ENCODE results near the gene AGPAT4.

AGPAT4 gene

GRCh38 chr6:161110028-161110779 is 163.7 kb downstream of the AGPAT4 start:
- DNase-seq (ENCODE audit: low spot score): no peak

DNA sequence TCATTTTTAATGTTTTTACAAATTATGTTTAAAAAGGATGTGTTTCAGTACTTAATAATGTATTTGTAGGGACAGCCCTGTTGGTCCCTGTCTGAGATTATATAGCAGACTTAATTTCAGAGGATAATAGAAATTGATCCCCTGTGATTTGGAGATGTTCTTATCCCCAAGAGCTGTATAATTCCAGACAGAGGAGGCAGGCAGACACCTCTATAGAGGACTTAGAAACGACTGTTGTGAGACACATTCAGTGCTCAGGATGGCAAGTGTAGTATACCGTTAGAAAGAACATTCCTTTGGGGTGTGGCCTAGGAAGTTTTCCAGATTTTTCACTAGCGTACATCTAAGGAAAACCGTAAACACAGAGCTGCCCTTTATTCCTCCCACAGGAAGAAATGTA is 164.5 kb downstream of the AGPAT4 start:
- DNase-seq (ENCODE audit: low spot score): no peak

DNA sequence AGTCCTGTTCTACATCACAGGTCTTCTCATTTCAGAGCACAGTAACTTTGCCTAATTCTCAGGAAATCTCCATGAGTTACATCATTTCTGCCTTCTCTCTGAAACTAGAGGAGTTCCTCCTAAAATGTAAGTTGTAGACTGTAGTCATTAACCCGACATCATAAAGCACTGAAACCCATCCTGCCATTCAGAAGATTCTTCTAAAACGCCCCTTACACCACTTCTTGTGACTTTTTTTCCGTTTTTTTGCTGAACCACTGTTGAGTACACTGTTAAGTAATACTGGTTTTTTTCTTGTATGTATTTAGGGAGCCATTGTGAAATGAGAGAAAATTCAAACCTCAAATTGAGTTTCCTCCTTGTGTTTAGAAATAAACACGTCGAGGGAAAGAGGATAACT is 164.9 kb downstream of the AGPAT4 start:
- DNase-seq (ENCODE audit: low spot score): no peak

DNA sequence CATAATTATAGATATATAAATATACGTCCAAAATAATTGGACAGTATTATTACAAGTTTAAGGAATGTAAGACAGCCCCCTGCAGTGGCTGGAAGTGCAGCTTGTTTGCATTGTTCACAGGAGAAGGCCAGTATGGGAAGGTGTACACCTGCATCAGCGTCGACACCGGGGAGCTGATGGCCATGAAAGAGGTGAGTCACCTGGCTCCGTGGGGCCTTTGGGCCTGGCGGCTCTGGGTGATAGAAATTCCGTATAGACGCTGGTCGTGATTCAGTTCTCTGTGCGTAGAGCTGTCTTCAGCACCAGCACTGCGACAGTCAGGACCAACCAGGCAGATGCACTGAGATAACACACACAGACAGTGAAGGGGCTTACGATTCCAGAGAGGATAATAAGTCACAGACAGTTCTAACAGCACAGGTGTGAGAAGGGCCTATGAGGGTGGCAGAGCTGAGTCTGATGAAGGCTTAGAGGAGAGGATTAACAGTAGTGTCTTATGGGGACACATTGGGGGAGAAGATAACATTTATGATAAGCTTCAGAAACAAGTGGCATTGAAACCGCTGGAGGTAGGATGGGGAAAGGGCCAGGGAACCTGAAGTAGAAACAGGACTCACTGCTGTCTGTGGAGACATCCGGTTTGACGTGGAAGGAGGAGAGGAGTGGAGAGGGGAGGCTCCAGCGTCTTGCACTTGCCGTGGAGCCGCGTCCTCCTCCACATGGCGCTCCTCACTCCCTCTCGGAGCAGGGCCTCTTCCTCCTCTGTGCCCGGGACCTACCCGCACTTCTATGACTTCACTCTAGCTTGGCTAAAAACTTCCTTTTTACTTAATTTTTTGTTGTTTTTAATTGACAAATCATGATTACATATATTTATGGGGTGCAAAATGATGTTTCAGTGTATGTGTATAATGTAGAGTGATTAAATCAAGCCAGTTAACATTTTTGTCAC is 165.8 kb downstream of the AGPAT4 start:
- DNase-seq (ENCODE audit: low spot score): no peak

- no peak for DNase-seq (ENCODE audit: low spot score)
These were observed 168.5 kb downstream of the AGPAT4 start for GRCh38 chr6:161105408-161105807.

- no peak for DNase-seq (ENCODE audit: low spot score)
These were observed 168.9 kb downstream of the AGPAT4 start for GRCh38 chr6:161104966-161105365.

DNA sequence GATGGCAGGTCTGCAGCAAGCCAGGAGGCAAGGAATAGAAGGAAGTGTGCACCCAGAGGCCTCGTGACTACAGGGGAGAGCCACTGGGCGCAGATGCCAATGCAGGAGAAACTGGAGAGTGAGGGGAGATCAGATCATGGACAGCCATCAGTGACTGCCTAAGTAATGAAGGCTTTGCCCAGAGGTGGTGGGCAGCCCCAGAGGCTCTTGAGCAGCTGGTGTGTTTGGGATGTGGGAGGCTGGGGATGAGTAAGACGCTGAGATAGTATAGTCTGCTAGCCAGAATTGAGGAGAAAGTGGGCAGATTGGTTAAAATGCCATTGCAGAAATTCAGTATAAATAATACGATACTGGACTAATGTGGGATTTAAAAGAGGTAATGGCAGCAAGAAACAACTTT is 170.4 kb downstream of the AGPAT4 start:
- no peak for DNase-seq (ENCODE audit: low spot score)

GRCh38 chr6:161101517-161101916 is 172.3 kb downstream of the AGPAT4 start:
- DNase-seq (ENCODE audit: low spot score): peak; percentile 30

- DNase-seq (ENCODE audit: low spot score): peak; percentile 18
These were observed 173.8 kb downstream of the AGPAT4 start for GRCh38 chr6:161100072-161100471.

- no peak for DNase-seq (ENCODE audit: low spot score)
These were observed 177.9 kb downstream of the AGPAT4 start for GRCh38 chr6:161095916-161096315.

GRCh38 chr6:161094955-161095354 is 178.9 kb downstream of the AGPAT4 start:
- DNase-seq (ENCODE audit: low spot score): no peak

DNA sequence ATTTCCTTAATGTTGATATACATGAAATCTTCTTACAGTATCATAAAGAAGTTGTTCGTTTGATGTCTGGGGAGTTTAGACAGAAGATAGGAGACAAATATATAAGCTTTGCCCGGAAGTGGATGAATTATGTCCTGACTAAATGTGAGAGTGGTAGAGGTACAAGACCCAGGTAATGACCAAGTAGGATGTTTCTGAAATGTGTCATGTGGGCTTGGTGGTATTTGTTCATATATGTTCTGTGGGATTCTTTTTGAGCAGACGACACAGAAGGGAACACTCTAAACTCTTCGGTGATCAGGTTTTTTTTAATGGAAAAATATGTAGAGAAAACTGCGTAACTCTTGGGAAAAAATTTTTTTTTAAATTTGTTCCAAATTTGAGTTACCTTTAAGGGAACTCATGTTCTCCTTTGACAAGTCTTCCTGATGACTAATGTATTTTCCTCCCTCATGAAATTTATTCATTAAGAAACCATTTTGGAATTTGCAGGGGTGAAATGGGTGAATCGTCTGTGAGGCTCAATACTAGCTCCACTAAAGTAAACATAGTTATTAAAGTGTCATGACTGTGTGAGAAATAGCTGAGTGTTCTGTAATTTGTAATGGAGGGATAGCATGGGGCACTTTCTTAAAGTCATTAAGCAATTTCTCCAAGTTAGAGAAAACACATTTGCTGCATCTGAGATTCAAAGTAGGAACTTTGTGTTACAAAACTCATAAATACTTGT is 181.7 kb downstream of the AGPAT4 start:
- DNase-seq (ENCODE audit: low spot score): no peak

- no peak for DNase-seq (ENCODE audit: low spot score)
These were observed 182.7 kb downstream of the AGPAT4 start for GRCh38 chr6:161091151-161091550.

DNA sequence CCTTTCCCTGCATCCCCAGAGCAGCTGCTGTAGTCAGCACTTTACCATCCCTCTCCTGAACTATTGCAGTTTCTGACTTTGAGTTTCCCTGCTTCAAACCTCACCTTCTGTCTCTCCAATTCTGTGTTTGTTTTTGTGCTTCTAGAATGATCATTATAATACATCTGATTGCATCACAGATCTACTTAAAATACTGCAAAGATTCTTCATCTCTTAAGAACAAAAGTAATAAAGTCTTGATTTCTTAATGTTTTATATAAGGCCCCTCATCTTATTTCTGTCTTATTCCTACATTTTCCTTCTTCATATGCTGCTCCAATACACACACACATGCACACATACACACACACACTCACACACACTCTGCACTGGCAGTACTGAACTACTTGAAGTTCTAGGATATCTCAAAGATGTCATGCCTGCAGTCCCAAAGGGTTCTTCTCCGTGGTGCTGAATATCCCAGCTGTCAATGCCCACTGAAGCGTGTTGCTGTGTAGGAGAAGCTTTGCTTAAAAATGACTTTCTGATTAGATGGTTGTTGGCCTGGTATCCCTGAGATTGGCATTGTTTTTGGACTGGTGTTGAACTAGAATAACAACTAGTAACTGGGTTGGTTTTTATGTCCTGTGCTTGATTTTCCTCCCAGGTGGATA is 185.1 kb downstream of the AGPAT4 start:
- no peak for DNase-seq (ENCODE audit: low spot score)

GRCh38 chr6:161085246-161085645 is 188.6 kb downstream of the AGPAT4 start:
- DNase-seq (ENCODE audit: low spot score): no peak

- no peak for DNase-seq (ENCODE audit: low spot score)
These were observed 191.6 kb downstream of the AGPAT4 start for GRCh38 chr6:161082215-161082614.

DNA sequence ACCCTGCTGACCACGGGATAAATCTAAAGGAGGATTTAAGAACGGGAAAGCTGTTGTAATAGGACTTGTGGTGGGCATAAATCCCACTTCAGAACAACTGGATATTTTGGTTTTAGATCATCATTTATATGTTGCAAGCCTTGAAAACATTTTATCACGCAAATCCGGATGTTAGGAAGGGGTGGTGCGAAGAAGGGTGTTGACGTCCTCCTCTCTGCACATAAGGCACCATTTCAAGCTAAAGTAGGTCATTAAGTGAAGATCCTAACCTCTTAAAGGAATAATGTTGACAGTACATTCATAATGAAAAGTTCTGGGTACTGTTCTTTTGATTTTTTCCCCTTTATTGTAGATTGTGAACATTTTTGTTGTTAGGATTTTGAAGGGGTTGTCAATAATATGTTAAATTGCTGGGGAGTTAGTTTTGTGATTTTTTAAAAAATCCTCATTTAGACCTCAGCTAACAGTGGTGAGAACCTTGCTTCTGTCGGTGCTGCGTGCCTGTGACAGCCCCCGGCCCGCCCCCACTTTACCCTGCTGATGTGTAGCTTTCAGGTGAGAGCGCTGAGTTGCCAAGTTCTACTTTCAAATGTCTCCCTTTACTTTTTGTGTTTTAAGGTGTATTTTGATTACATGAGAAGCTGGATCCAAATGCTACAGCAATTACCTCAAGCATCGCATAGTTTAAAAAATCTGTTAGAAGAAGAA is 193.4 kb downstream of the AGPAT4 start:
- DNase-seq (ENCODE audit: low spot score): no peak

Data from hematopoietic multipotent progenitor cell treated with erythropoietin and hydrocortisone succinate and interleukin-3 and kit ligand, for 15 days (in vitro differentiated cells).